SK-N-SH treated with all-trans-retinoic acid at 6 μM for 48 hours (cell line): Measurements from ENCODE around the gene SLC1A7.

Experiments
- ARNTL ChIP-seq: fragments of 450-650 bp; formaldehyde crosslinking; IDR thresholded peaks from 2 replicates; pipeline ENCODE4 v1.5.0; 2020; ENCODE audit warnings: low read depth, mild to moderate bottlenecking, moderate library complexity, borderline replicate concordance
- BACH2 ChIP-seq: fragments of 250-450 bp; sonication (Bioruptor Pico); IDR thresholded peaks from 2 replicates; pipeline ENCODE4 v1.9.0; 2021; ENCODE audit warnings: mild to moderate bottlenecking, borderline replicate concordance
- ESRRG ChIP-seq: fragments of 250-450 bp; sonication (Bioruptor Pico); IDR thresholded peaks from 2 replicates; pipeline ENCODE4 v1.6.1; 2021; ENCODE audit warnings: mild to moderate bottlenecking
- OSR1 ChIP-seq: fragments of 250-450 bp; sonication (Bioruptor Pico); IDR thresholded peaks from 2 replicates; pipeline ENCODE4 v1.8.0; 2022; ENCODE audit warnings: moderate library complexity, mild to moderate bottlenecking, inconsistent platforms
- PATZ1 ChIP-seq: fragments of 250-450 bp; sonication (Bioruptor Pico); IDR thresholded peaks from 2 replicates; pipeline ENCODE4 v1.8.0; 2020; ENCODE audit warnings: mild to moderate bottlenecking, moderate library complexity, borderline replicate concordance
- PPARA ChIP-seq: fragments of 250-450 bp; sonication (Bioruptor Pico); IDR thresholded peaks from 2 replicates; pipeline ENCODE4 v1.5.0; 2020; ENCODE audit warnings: mild to moderate bottlenecking, borderline replicate concordance
- TCF4 ChIP-seq: fragments of 250-450 bp; sonication (Bioruptor Pico); IDR thresholded peaks from 2 replicates; pipeline ENCODE4 v1.8.0; 2021; ENCODE audit warnings: mild to moderate bottlenecking, moderate library complexity, borderline replicate concordance
- TSHZ2 ChIP-seq: fragments of 250-450 bp; sonication (Bioruptor Pico); IDR thresholded peaks from 2 replicates; pipeline ENCODE4 v1.5.0; 2020; ENCODE audit warnings: mild to moderate bottlenecking, moderate library complexity
- ZFP30 ChIP-seq: fragments of 450-650 bp; formaldehyde crosslinking; IDR thresholded peaks from 2 replicates; pipeline ENCODE4 v1.5.0; 2022; ENCODE audit warnings: mild to moderate bottlenecking, moderate library complexity
- ZNF70 ChIP-seq: fragments of 450-650 bp; formaldehyde crosslinking; IDR thresholded peaks from 2 replicates; pipeline ENCODE4 v1.5.0; 2020; ENCODE audit warnings: mild to moderate bottlenecking, moderate library complexity

- TF ChIP-seq ESRRG (CRISPR knock-in tag), result no peak
- TF ChIP-seq ARNTL (CRISPR knock-in tag), result no peak
- no peak for TF ChIP-seq TSHZ2
- TF ChIP-seq OSR1 (CRISPR knock-in tag), result no peak
- no peak for TF ChIP-seq ZNF70
- no peak for TF ChIP-seq TCF4 (CRISPR knock-in tag)
- no peak for TF ChIP-seq ZFP30
- TF ChIP-seq PPARA (CRISPR knock-in tag), result no peak
- TF ChIP-seq PATZ1 (CRISPR knock-in tag), result no peak
- TF ChIP-seq BACH2 (CRISPR knock-in tag), result no peak
These were observed 19.5 kb downstream of the SLC1A7 start for GRCh38 chr1:53122961-53123413.
